A549 (cell line): ENCODE results near the gene CHST6.

Experiments
- CEBPB ChIP-seq, 2 experiments: fragments of >200 bp in 1 of 2; sonication (Bioruptor Twin) in 1 of 2; formaldehyde crosslinking in 1 of 2; IDR thresholded peaks; 2 replicates each; pipeline ENCODE4 v1.6.1; 2012 to 2016
- CHD2 ChIP-seq: fragments of 150-350 bp; IDR thresholded peaks from 2 replicates; pipeline ENCODE4 v1.6.1; 2014; ENCODE audit warnings: low read length; ENCODE audit not compliant: partially characterized antibody
- CTCF ChIP-seq: fragments of >200 bp; sonication (Bioruptor Twin); formaldehyde crosslinking; IDR thresholded peaks from 3 replicates; pipeline ENCODE4 v1.5.1; 2016
- EP300 ChIP-seq, 2 experiments: fragments of >200 bp; sonication (Bioruptor Twin); formaldehyde crosslinking; IDR thresholded peaks; 2 replicates in 1 of 2; 3 replicates in 1 of 2; pipeline ENCODE4 v1.6.1; 2016 to 2017
- HOXA7 ChIP-seq: fragments of 250-450 bp; sonication (Bioruptor Pico); IDR thresholded peaks from 2 replicates; pipeline ENCODE4 v1.5.0; 2020; ENCODE audit warnings: mild to moderate bottlenecking, moderate library complexity
- JUNB ChIP-seq: fragments of >200 bp; sonication (Bioruptor Twin); formaldehyde crosslinking; IDR thresholded peaks from 2 replicates; pipeline ENCODE4 v1.6.1; 2016
- MAZ ChIP-seq: fragments of 150-350 bp; IDR thresholded peaks from 2 replicates; pipeline ENCODE4 v1.6.1; 2014; ENCODE audit warnings: antibody characterized with exemption, low read depth, low read length, borderline replicate concordance
- PHF8 ChIP-seq: fragments of 200-600 bp; sonication (generic); IDR thresholded peaks from 2 replicates; pipeline ENCODE4 v1.6.1; 2016; ENCODE audit warnings: low read depth, mild to moderate bottlenecking, antibody characterized with exemption, moderate library complexity, borderline replicate concordance
- POLR2A ChIP-seq: IDR thresholded peaks from 2 replicates; pipeline ENCODE4 v1.6.1; 2012; ENCODE audit warnings: mild to moderate bottlenecking, low read length
- POLR2AphosphoS2 ChIP-seq: conservative IDR thresholded peaks from 2 replicates; pipeline ENCODE4 v1.6.1; 2012; ENCODE audit warnings: low read length, improper control_type of control experiment, inconsistent platforms
- REST ChIP-seq: fragments of 200-600 bp; sonication (generic); IDR thresholded peaks from 2 replicates; pipeline ENCODE4 v1.6.1; 2016; ENCODE audit warnings: antibody characterized with exemption, mild to moderate bottlenecking, moderate library complexity
- SMC3 ChIP-seq: fragments of >200 bp; sonication (Bioruptor Twin); formaldehyde crosslinking; IDR thresholded peaks from 3 replicates; pipeline ENCODE4 v1.6.1; 2018; ENCODE audit warnings: inconsistent platforms
- SREBF2 ChIP-seq: fragments of 450-650 bp; IDR thresholded peaks from 2 replicates; pipeline ENCODE4 v1.6.1; 2014; ENCODE audit warnings: mild to moderate bottlenecking, moderate library complexity

GRCh38 chr16:75457485-75458021, 37.7 kb downstream of the CHST6 start:
- TF ChIP-seq POLR2A = no peak
- TF ChIP-seq POLR2AphosphoS2 = no peak
- TF ChIP-seq MAZ = no peak
- no peak for TF ChIP-seq CTCF
- TF ChIP-seq PHF8 = no peak
- no peak for TF ChIP-seq SMC3
- TF ChIP-seq JUNB = no peak
- no peak for TF ChIP-seq CHD2
- no peak for TF ChIP-seq EP300 (IDR thresholded peaks at IDR 0.05)
- no peak for TF ChIP-seq HOXA7 (CRISPR knock-in tag)
- no peak for TF ChIP-seq SREBF2
- TF ChIP-seq CEBPB (IDR thresholded peaks at IDR 0.05) = no peak
- no peak for TF ChIP-seq REST
